ENCODE results near the gene NR3C2.
"Not testable (repeated sequence)": the region's sequence is repeated elsewhere in the genome, so short reads cannot be mapped to it uniquely, and the experiment has no call there.

NR3C2 gene

DNA sequence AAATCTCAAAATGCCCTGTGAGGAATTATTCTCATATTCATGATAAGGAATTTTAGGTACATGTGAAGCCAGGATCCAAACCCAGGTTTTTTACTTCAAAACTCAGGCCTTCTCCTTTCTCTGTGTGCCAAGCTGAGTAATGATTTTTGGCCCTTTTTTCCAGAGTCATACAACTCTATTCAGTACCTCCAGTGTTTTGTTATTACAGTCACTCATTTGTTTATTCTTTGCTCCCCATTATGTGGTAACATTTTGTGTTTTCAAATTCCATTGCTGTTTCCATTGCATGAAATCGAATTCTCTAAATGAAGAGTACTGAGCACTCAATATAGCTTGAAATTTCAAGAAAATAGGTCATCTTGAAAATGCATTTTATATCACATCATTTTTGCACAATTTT, 315.4 kb downstream of the NR3C2 start:
- TF ChIP-seq EZH2 (IDR thresholded peaks at IDR 0.05): no peak
- no peak for TF ChIP-seq POLR2AphosphoS5 (IDR thresholded peaks at IDR 0.05; ENCODE audit: borderline replicate concordance, low read depth, low read length)
- TF ChIP-seq FOXP2 (optimal IDR thresholded peaks at IDR 0.05; ENCODE audit: control extremely low read depth, extremely low read length, insufficient read depth): no peak
- no peak for DNase-seq (ENCODE audit: low read depth, low spot score)
- H3K27ac ChIP-seq: no peak overlapping the region

GRCh38 chr4:148124512-148124911, 317.7 kb downstream of the NR3C2 start:
- TF ChIP-seq EZH2 (IDR thresholded peaks at IDR 0.05) (no peak), POLR2AphosphoS5 (IDR thresholded peaks at IDR 0.05; ENCODE audit: borderline replicate concordance, low read depth, low read length) (no peak), FOXP2 (optimal IDR thresholded peaks at IDR 0.05; ENCODE audit: control extremely low read depth, extremely low read length, insufficient read depth) (no peak)
- Histone ChIP-seq H3K9ac (ENCODE audit: insufficient read length) (no peak overlapping the region), H3K4me3 (no peak overlapping the region), H3K27ac (no peak overlapping the region), H3K36me3 (ENCODE audit: insufficient read depth, low read length) (no peaks in the 10 kb centered on the region), H3K9me3 (ENCODE audit: low read depth, low read length) (no peaks in the 10 kb centered on the region)
- no peak for DNase-seq (ENCODE audit: low read depth, low spot score)

More for the DNA sequence above, 315.4 kb downstream of the NR3C2 start:
- no peaks in the 10 kb centered on the region for H3K9me3 ChIP-seq (ENCODE audit: low read depth, low read length)
- H3K9ac ChIP-seq (ENCODE audit: insufficient read length): no peak overlapping the region
- H3K4me3 ChIP-seq: no peak overlapping the region
- H3K36me3 ChIP-seq (ENCODE audit: insufficient read depth, low read length): no peaks in the 10 kb centered on the region

GRCh38 chr4:148123161-148123560, 319.1 kb downstream of the NR3C2 start:
- H3K4me3 ChIP-seq; H3K27ac ChIP-seq; H3K9me3 ChIP-seq (ENCODE audit: low read depth, low read length); H3K36me3 ChIP-seq (ENCODE audit: insufficient read depth, low read length); DNase-seq (ENCODE audit: low read depth, low spot score); H3K9ac ChIP-seq (ENCODE audit: insufficient read length): not testable (repeated sequence)

- DNase-seq (ENCODE audit: low read depth, low spot score): no peak
- Histone ChIP-seq H3K4me3 (no peak overlapping the region), H3K9ac (ENCODE audit: insufficient read length) (no peak overlapping the region), H3K36me3 (ENCODE audit: insufficient read depth, low read length) (no peaks in the 10 kb centered on the region), H3K9me3 (ENCODE audit: low read depth, low read length) (no peaks in the 10 kb centered on the region), H3K27ac (no peak overlapping the region)
- TF ChIP-seq EZH2 (IDR thresholded peaks at IDR 0.05): no peak
- no peak for TF ChIP-seq POLR2AphosphoS5 (IDR thresholded peaks at IDR 0.05; ENCODE audit: borderline replicate concordance, low read depth, low read length)
- no peak for TF ChIP-seq FOXP2 (optimal IDR thresholded peaks at IDR 0.05; ENCODE audit: control extremely low read depth, extremely low read length, insufficient read depth)
These were observed 322.0 kb downstream of the NR3C2 start for GRCh38 chr4:148120216-148120615.

DNA sequence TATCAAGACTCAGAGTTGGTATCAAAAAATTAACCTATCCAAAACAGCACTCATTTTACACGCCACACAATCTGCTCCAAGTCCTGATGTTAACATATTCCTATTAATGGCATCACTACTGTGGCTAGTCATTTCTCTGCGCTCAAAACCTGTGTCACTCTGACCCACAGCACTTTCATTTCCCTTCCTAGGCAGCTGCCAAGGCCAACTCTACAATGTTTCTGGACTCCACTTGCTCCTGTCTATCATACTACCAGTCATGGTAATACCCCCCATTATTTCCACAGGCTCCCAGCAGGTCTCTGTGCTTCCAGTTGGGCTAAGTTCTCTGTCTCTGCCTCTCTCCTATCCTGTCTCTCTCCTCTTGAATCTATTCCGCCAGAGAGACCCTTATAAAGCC, 323.6 kb downstream of the NR3C2 start:
- Histone ChIP-seq H3K36me3 (ENCODE audit: insufficient read depth, low read length) (no peaks in the 10 kb centered on the region), H3K9me3 (ENCODE audit: low read depth, low read length) (no peaks in the 10 kb centered on the region), H3K9ac (ENCODE audit: insufficient read length) (no peak overlapping the region), H3K4me3 (no peak overlapping the region), H3K27ac (no peak overlapping the region)
- TF ChIP-seq EZH2 (IDR thresholded peaks at IDR 0.05): no peak
- DNase-seq (ENCODE audit: low read depth, low spot score): no peak

GRCh38 chr4:148118179-148118578, 324.0 kb downstream of the NR3C2 start:
- H3K27ac ChIP-seq: no peak overlapping the region
- no peak for DNase-seq (ENCODE audit: low read depth, low spot score)

GRCh38 chr4:148116969-148117368, 325.2 kb downstream of the NR3C2 start:
- H3K4me3 ChIP-seq: peak overlapping the region; percentile 69
- H3K9me3 ChIP-seq (ENCODE audit: low read depth, low read length): no peaks in the 10 kb centered on the region
- TF ChIP-seq EZH2 (IDR thresholded peaks at IDR 0.05) (no peak), POLR2AphosphoS5 (IDR thresholded peaks at IDR 0.05; ENCODE audit: borderline replicate concordance, low read depth, low read length) (no peak), FOXP2 (optimal IDR thresholded peaks at IDR 0.05; ENCODE audit: control extremely low read depth, extremely low read length, insufficient read depth) (no peak)
- H3K9ac ChIP-seq (ENCODE audit: insufficient read length): no peak overlapping the region
- DNase-seq (ENCODE audit: low read depth, low spot score): no peak
- H3K27ac ChIP-seq: peak overlapping the region; percentile 86
- H3K36me3 ChIP-seq (ENCODE audit: insufficient read depth, low read length): no peaks in the 10 kb centered on the region

More at GRCh38 chr4:148118179-148118578, 324.0 kb downstream of the NR3C2 start:
- no peaks in the 10 kb centered on the region for H3K36me3 ChIP-seq (ENCODE audit: insufficient read depth, low read length)
- H3K9me3 ChIP-seq (ENCODE audit: low read depth, low read length): no peaks in the 10 kb centered on the region
- no peak overlapping the region for H3K9ac ChIP-seq (ENCODE audit: insufficient read length)
- no peak for TF ChIP-seq EZH2 (IDR thresholded peaks at IDR 0.05)
- no peak for TF ChIP-seq FOXP2 (optimal IDR thresholded peaks at IDR 0.05; ENCODE audit: control extremely low read depth, extremely low read length, insufficient read depth)
- TF ChIP-seq POLR2AphosphoS5 (IDR thresholded peaks at IDR 0.05; ENCODE audit: borderline replicate concordance, low read depth, low read length): no peak
- no peak overlapping the region for H3K4me3 ChIP-seq

GRCh38 chr4:148116264-148116663, 325.9 kb downstream of the NR3C2 start:
- peak; percentile 98 for DNase-seq (ENCODE audit: low read depth, low spot score)
- H3K27ac ChIP-seq: peak overlapping the region; percentile 86
- TF ChIP-seq POLR2AphosphoS5 (IDR thresholded peaks at IDR 0.05; ENCODE audit: borderline replicate concordance, low read depth, low read length): peak; percentile 18; the same call in 1 of the 2 replicates
- TF ChIP-seq EZH2 (IDR thresholded peaks at IDR 0.05): no peak
- no peak for TF ChIP-seq FOXP2 (optimal IDR thresholded peaks at IDR 0.05; ENCODE audit: control extremely low read depth, extremely low read length, insufficient read depth)
- H3K9me3 ChIP-seq (ENCODE audit: low read depth, low read length): no peaks in the 10 kb centered on the region
- no peaks in the 10 kb centered on the region for H3K36me3 ChIP-seq (ENCODE audit: insufficient read depth, low read length)
- peak overlapping the region; percentile 69 for H3K4me3 ChIP-seq
- H3K9ac ChIP-seq (ENCODE audit: insufficient read length): no peak overlapping the region

- DNase-seq (ENCODE audit: low read depth, low spot score): no peak
- no peaks in the 10 kb centered on the region for H3K36me3 ChIP-seq (ENCODE audit: insufficient read depth, low read length)
- TF ChIP-seq EZH2 (IDR thresholded peaks at IDR 0.05): no peak
- TF ChIP-seq POLR2AphosphoS5 (IDR thresholded peaks at IDR 0.05; ENCODE audit: borderline replicate concordance, low read depth, low read length): no peak
- no peak for TF ChIP-seq FOXP2 (optimal IDR thresholded peaks at IDR 0.05; ENCODE audit: control extremely low read depth, extremely low read length, insufficient read depth)
- H3K9me3 ChIP-seq (ENCODE audit: low read depth, low read length): no peaks in the 10 kb centered on the region
- no peak overlapping the region for H3K9ac ChIP-seq (ENCODE audit: insufficient read length)
- no peak overlapping the region for H3K4me3 ChIP-seq
- no peak overlapping the region for H3K27ac ChIP-seq
These were observed 327.8 kb downstream of the NR3C2 start for GRCh38 chr4:148114436-148114835.
